Activated naive CD4-positive, alpha-beta T cell treated with anti-CD3 and anti-CD28 coated beads for 36 hours (primary cell): ENCODE measurements around the gene INIP. TPM values are rescaled to one million over a fixed set of nuclear protein-coding genes. Genes with fewer than 3 reads are reported as not detected.

Source experiments
- CTCF ChIA-PET: fragments of 350-600 bp; sonication (Branson Sonifier 250); formaldehyde crosslinking; loops from one replicate; lab custom pipeline; 2021; ENCODE audit warnings: antibody characterized with exemption; lab: Charles Lee
- DNase-seq: peaks from one replicate; pipeline ENCODE4 v3.0.0-alpha.2; 2020
- H3K27ac Mint-ChIP-seq: one replicate; pipeline ENCODE4 v1.8.0; 2021; ENCODE audit warnings: mild to moderate bottlenecking, mixed read lengths
- H3K27me3 Mint-ChIP-seq: one replicate; pipeline ENCODE4 v1.8.0; 2021; ENCODE audit warnings: low read depth, mixed read lengths
- H3K36me3 Mint-ChIP-seq: one replicate; pipeline ENCODE4 v1.8.0; 2021; ENCODE audit warnings: low read depth, mixed read lengths
- H3K4me1 Mint-ChIP-seq: one replicate; pipeline ENCODE4 v1.8.0; 2021; ENCODE audit warnings: low read depth, mixed read lengths
- H3K4me3 Mint-ChIP-seq: one replicate; pipeline ENCODE4 v1.8.0; 2021; ENCODE audit warnings: mild to moderate bottlenecking, moderate library complexity, mixed read lengths
- H3K9me3 Mint-ChIP-seq: one replicate; pipeline ENCODE4 v1.8.0; 2021; ENCODE audit warnings: mixed read lengths
- intact Hi-C: fragments of 100-400 bp; cut with micrococcal nuclease; formaldehyde crosslinking; loops from one replicate; pipeline ENCODE4 v1.15.1; 2023
- total RNA-seq, 2 experiments: library from RNA; stranded (reverse); gene quantifications; one replicate each; pipeline ENCODE4 v1.2.3, GENCODE V29; 2021

Gene INIP
- total RNA-seq = 10 to 100 TPM; 31.1 to 33.4 TPM

GRCh38 chr9:112717661-112718331 lies at the start of gene INIP:
TSS of gene INIP (minus strand) at chr9:112718117. CDS start at chr9:112716485, 1,632 bp downstream.
- Mint-ChIP-seq H3K4me3 (peak within 1 kb of the TSS; percentile 97), H3K4me1 (peaks cover 23% of the 10 kb centered on the region), H3K27ac (peak within 1 kb of the TSS; percentile 94), H3K27me3 (no peaks in the 10 kb centered on the region), H3K36me3 (peaks cover under 1% of the 10 kb centered on the region), H3K9me3 (peaks cover under 1% of the 10 kb centered on the region)
- CTCF ChIA-PET = interaction anchor here (0.5 to 3.9 kb wide), 13 partner anchors 12 to 769 kb away, joined by 3 to 19 read pairs (median 3); partner anchors contain the start of genes HSDL2, PTBP3 and SNX30
- intact Hi-C loops = loop anchor here (1.0 to 10.0 kb wide), 10 partner anchors 33 to 623 kb away; partner anchors contain the start of genes FKBP15, KIAA1958, PTBP3 and SLC31A1
- DNase-seq = peak; percentile 97

- H3K36me3 Mint-ChIP-seq = peaks cover 6% of the 10 kb centered on the region
- DNase-seq = no peak
- no peak overlapping the region for H3K27ac Mint-ChIP-seq
- CTCF ChIA-PET = interaction anchor here (0.5 to 0.6 kb wide), 2 partner anchors 16 to 26 kb away, joined by 3 to 4 read pairs; no protein-coding TSS in a partner anchor
- H3K9me3 Mint-ChIP-seq = peaks cover 8% of the 10 kb centered on the region
- intact Hi-C loops = no loop called here
- H3K27me3 Mint-ChIP-seq = no peaks in the 10 kb centered on the region
- H3K4me3 Mint-ChIP-seq = no peak overlapping the region
- peaks cover 5% of the 10 kb centered on the region for H3K4me1 Mint-ChIP-seq
Observed at GRCh38 chr9:112765281-112765680, 47.4 kb upstream of the INIP start.

GRCh38 chr9:112764837-112765236 lies 46.9 kb upstream of the INIP start:
- no peak overlapping the region for H3K27ac Mint-ChIP-seq
- no peak for DNase-seq
- peaks cover 8% of the 10 kb centered on the region for H3K9me3 Mint-ChIP-seq
- H3K4me1 Mint-ChIP-seq = peaks cover 6% of the 10 kb centered on the region
- intact Hi-C loops = no loop called here
- CTCF ChIA-PET = interaction anchor here (0.5 to 0.6 kb wide), 2 partner anchors 16 to 26 kb away, joined by 3 to 4 read pairs; no protein-coding TSS in a partner anchor
- H3K36me3 Mint-ChIP-seq = peaks cover 6% of the 10 kb centered on the region
- no peak overlapping the region for H3K4me3 Mint-ChIP-seq
- no peaks in the 10 kb centered on the region for H3K27me3 Mint-ChIP-seq

- Mint-ChIP-seq H3K4me3 (no peak overlapping the region), H3K4me1 (peaks cover 6% of the 10 kb centered on the region), H3K36me3 (peaks cover 6% of the 10 kb centered on the region), H3K9me3 (peaks cover 8% of the 10 kb centered on the region), H3K27ac (no peak overlapping the region), H3K27me3 (no peaks in the 10 kb centered on the region)
- no peak for DNase-seq
- intact Hi-C loops = no loop called here
- CTCF ChIA-PET = interaction anchor here (0.6 kb wide), 1 partner anchor 16 kb away, joined by 3 read pairs; no protein-coding TSS in a partner anchor
Observed at GRCh38 chr9:112764344-112764743, 46.4 kb upstream of the INIP start.

- Mint-ChIP-seq H3K27me3 (no peaks in the 10 kb centered on the region), H3K9me3 (peaks cover 8% of the 10 kb centered on the region), H3K4me3 (no peak overlapping the region), H3K36me3 (peaks cover 6% of the 10 kb centered on the region), H3K4me1 (peaks cover 10% of the 10 kb centered on the region), H3K27ac (no peak overlapping the region)
- intact Hi-C loops = no loop called here
- CTCF ChIA-PET = interaction anchor here (1.4 kb wide), 1 partner anchor 12 kb away, joined by 4 read pairs; the partner anchor contains the start of gene SNX30
- DNase-seq = no peak
Observed at GRCh38 chr9:112762726-112763518, 45.0 kb upstream of the INIP start.

- Mint-ChIP-seq H3K4me1 (peaks cover 18% of the 10 kb centered on the region), H3K4me3 (no peak overlapping the region), H3K36me3 (peaks cover 6% of the 10 kb centered on the region), H3K9me3 (peaks cover 8% of the 10 kb centered on the region), H3K27me3 (no peaks in the 10 kb centered on the region), H3K27ac (no peak overlapping the region)
- intact Hi-C loops = no loop called here
- CTCF ChIA-PET = interaction anchor here (1.4 to 1.5 kb wide), 2 partner anchors 12 to 18 kb away, joined by 4 read pairs; partner anchors contain the start of gene SNX30
- DNase-seq = no peak
Observed at GRCh38 chr9:112761912-112762655, 44.2 kb upstream of the INIP start.

- no peaks in the 10 kb centered on the region for H3K27me3 Mint-ChIP-seq
- no peak for DNase-seq
- CTCF ChIA-PET = interaction anchor here (0.6 to 1.5 kb wide), 2 partner anchors 19 to 674 kb away, joined by 3 to 4 read pairs; no protein-coding TSS in a partner anchor
- H3K4me1 Mint-ChIP-seq = peaks cover 25% of the 10 kb centered on the region
- H3K4me3 Mint-ChIP-seq = no peak overlapping the region
- H3K36me3 Mint-ChIP-seq = no peaks in the 10 kb centered on the region
- intact Hi-C loops = no loop called here
- no peaks in the 10 kb centered on the region for H3K9me3 Mint-ChIP-seq
- H3K27ac Mint-ChIP-seq = no peak overlapping the region
Observed at GRCh38 chr9:112760821-112761220, 42.9 kb upstream of the INIP start.

GRCh38 chr9:112757940-112758339 lies 40.0 kb upstream of the INIP start:
- Mint-ChIP-seq H3K4me3 (no peak overlapping the region), H3K9me3 (no peaks in the 10 kb centered on the region), H3K27ac (no peak overlapping the region), H3K27me3 (no peaks in the 10 kb centered on the region), H3K4me1 (peaks cover 52% of the 10 kb centered on the region), H3K36me3 (no peaks in the 10 kb centered on the region)
- intact Hi-C loops = loop anchor here (10.0 kb wide), 2 partner anchors 863 to 1123 kb away; partner anchors contain the start of genes DNAJC25 and UGCG
- CTCF ChIA-PET = no interaction called here
- no peak for DNase-seq

- no peak for DNase-seq
- Mint-ChIP-seq H3K36me3 (no peaks in the 10 kb centered on the region), H3K27me3 (no peaks in the 10 kb centered on the region), H3K27ac (no peak overlapping the region), H3K4me1 (peaks cover 58% of the 10 kb centered on the region), H3K9me3 (no peaks in the 10 kb centered on the region), H3K4me3 (no peak overlapping the region)
- intact Hi-C loops = loop anchor here (10.0 kb wide), 2 partner anchors 863 to 1123 kb away; partner anchors contain the start of genes DNAJC25 and UGCG
- CTCF ChIA-PET = no interaction called here
Observed at GRCh38 chr9:112757282-112757883, 39.5 kb upstream of the INIP start.

GRCh38 chr9:112755675-112756074 lies 37.8 kb upstream of the INIP start:
- peaks cover 65% of the 10 kb centered on the region for H3K4me1 Mint-ChIP-seq
- CTCF ChIA-PET = no interaction called here
- no peaks in the 10 kb centered on the region for H3K27me3 Mint-ChIP-seq
- no peaks in the 10 kb centered on the region for H3K36me3 Mint-ChIP-seq
- H3K4me3 Mint-ChIP-seq = no peak overlapping the region
- H3K9me3 Mint-ChIP-seq = no peaks in the 10 kb centered on the region
- H3K27ac Mint-ChIP-seq = peak overlapping the region; percentile 48
- no peak for DNase-seq
- intact Hi-C loops = loop anchor here (10.0 kb wide), 2 partner anchors 861 to 1121 kb away; partner anchors contain the start of genes DNAJC25 and UGCG

GRCh38 chr9:112755016-112755427 lies 37.1 kb upstream of the INIP start:
- Mint-ChIP-seq H3K36me3 (no peaks in the 10 kb centered on the region), H3K27me3 (no peaks in the 10 kb centered on the region), H3K4me1 (peaks cover 65% of the 10 kb centered on the region), H3K4me3 (peak overlapping the region; percentile 12), H3K9me3 (no peaks in the 10 kb centered on the region), H3K27ac (peak overlapping the region; percentile 48)
- intact Hi-C loops = loop anchor here (10.0 kb wide), 2 partner anchors 860 to 1120 kb away; partner anchors contain the start of genes DNAJC25 and UGCG
- CTCF ChIA-PET = no interaction called here
- no peak for DNase-seq
